ENCODE measurements around the gene ZNF165. TPM values are rescaled to one million over a fixed set of nuclear protein-coding genes. Genes with fewer than 3 reads are reported as not detected.

ZNF165 gene
- total RNA-seq, 2 experiments from 2014 or later, result 0.61 to 0.70 TPM

- no peak for DNase-seq
- H3K36me3 Mint-ChIP-seq, result peaks cover 49% of the 10 kb centered on the region
- H3K27me3 Mint-ChIP-seq, result no peaks in the 10 kb centered on the region
- peak overlapping the region; percentile 93 for H3K27ac Mint-ChIP-seq
- peaks cover 58% of the 10 kb centered on the region for H3K4me1 Mint-ChIP-seq
- peak overlapping the region; percentile 87 for H3K4me3 Mint-ChIP-seq
- CTCF ChIA-PET, result interaction anchor here (0.6 to 2.1 kb wide), 5 partner anchors 11 to 231 kb away, joined by 3 to 7 read pairs (median 6); partner anchors contain the start of gene ZKSCAN8
- no peaks in the 10 kb centered on the region for H3K9me3 Mint-ChIP-seq (ENCODE audit: low read depth)
- ATAC-seq, result no peak
Observed at GRCh38 chr6:28125401-28125800, 45.0 kb downstream of the ZNF165 start.

- H3K36me3 Mint-ChIP-seq, result peaks cover 40% of the 10 kb centered on the region
- H3K9me3 Mint-ChIP-seq (ENCODE audit: low read depth), result no peaks in the 10 kb centered on the region
- H3K27ac Mint-ChIP-seq, result peak overlapping the region; percentile 42
- H3K4me1 Mint-ChIP-seq, result peaks cover 63% of the 10 kb centered on the region
- no peak overlapping the region for H3K4me3 Mint-ChIP-seq
- CTCF ChIA-PET, result interaction anchor here (0.9 to 1.5 kb wide), 2 partner anchors 93 to 222 kb away, joined by 3 to 4 read pairs; no protein-coding TSS in a partner anchor
- no peaks in the 10 kb centered on the region for H3K27me3 Mint-ChIP-seq
- DNase-seq (peak; percentile 51), ATAC-seq (no peak)
Observed at GRCh38 chr6:28134015-28134414, 53.6 kb downstream of the ZNF165 start.

- DNase-seq, result no peak
- Mint-ChIP-seq H3K36me3 (peaks cover 33% of the 10 kb centered on the region), H3K9me3 (ENCODE audit: low read depth) (no peaks in the 10 kb centered on the region), H3K4me1 (peaks cover 60% of the 10 kb centered on the region), H3K27ac (no peak overlapping the region), H3K27me3 (no peaks in the 10 kb centered on the region), H3K4me3 (no peak overlapping the region)
- no peak for ATAC-seq
- CTCF ChIA-PET, result interaction anchor here (0.9 to 1.5 kb wide), 2 partner anchors 92 to 221 kb away, joined by 3 to 4 read pairs; no protein-coding TSS in a partner anchor
Observed at GRCh38 chr6:28134716-28135115, 54.3 kb downstream of the ZNF165 start.

- H3K27ac Mint-ChIP-seq, result peak overlapping the region; percentile 94
- H3K4me3 Mint-ChIP-seq, result peak overlapping the region; percentile 91
- peaks cover 61% of the 10 kb centered on the region for H3K4me1 Mint-ChIP-seq
- H3K36me3 Mint-ChIP-seq, result peaks cover 26% of the 10 kb centered on the region
- ATAC-seq, result no peak
- no peaks in the 10 kb centered on the region for H3K27me3 Mint-ChIP-seq
- no peaks in the 10 kb centered on the region for H3K9me3 Mint-ChIP-seq (ENCODE audit: low read depth)
- CTCF ChIA-PET, result interaction anchor here (1.3 kb wide), 1 partner anchor 215 kb away, joined by 4 read pairs; the partner anchor contains the start of gene ZKSCAN3
- DNase-seq, result no peak
Observed at GRCh38 chr6:28135393-28135792, 55.0 kb downstream of the ZNF165 start.

GRCh38 chr6:28136585-28137504, 56.5 kb downstream of the ZNF165 start:
- CTCF ChIA-PET, result interaction anchor here (0.6 to 2.4 kb wide), 7 partner anchors 11 to 219 kb away, joined by 3 to 10 read pairs (median 3); partner anchors contain the start of genes ZKSCAN3, ZSCAN16 and ZSCAN26
- peak overlapping the region; percentile 91 for H3K4me3 Mint-ChIP-seq
- H3K36me3 Mint-ChIP-seq, result peaks cover 19% of the 10 kb centered on the region
- H3K9me3 Mint-ChIP-seq (ENCODE audit: low read depth), result no peaks in the 10 kb centered on the region
- ATAC-seq (peak; percentile 67), DNase-seq (peak; percentile 87)
- peak overlapping the region; percentile 94 for H3K27ac Mint-ChIP-seq
- H3K27me3 Mint-ChIP-seq, result no peaks in the 10 kb centered on the region
- peaks cover 67% of the 10 kb centered on the region for H3K4me1 Mint-ChIP-seq

GRCh38 chr6:28137505-28137981, 57.2 kb downstream of the ZNF165 start:
- no peaks in the 10 kb centered on the region for H3K9me3 Mint-ChIP-seq (ENCODE audit: low read depth)
- H3K4me1 Mint-ChIP-seq, result peaks cover 64% of the 10 kb centered on the region

More at GRCh38 chr6:28137505-28137981, 57.2 kb downstream of the ZNF165 start:
- ATAC-seq (peak; percentile 5), DNase-seq (no peak)
- CTCF ChIA-PET, result interaction anchor here (1.0 to 2.4 kb wide), 2 partner anchors 13 to 218 kb away, joined by 3 to 10 read pairs; partner anchors contain the start of gene ZSCAN16
- peak overlapping the region; percentile 94 for H3K27ac Mint-ChIP-seq
- no peaks in the 10 kb centered on the region for H3K27me3 Mint-ChIP-seq
- H3K4me3 Mint-ChIP-seq, result peak overlapping the region; percentile 91
- peaks cover 19% of the 10 kb centered on the region for H3K36me3 Mint-ChIP-seq

Other genes with a start within 250 kb of the ZNF165 start
- not detected for gene OR2B2, start 168.2 kb upstream of the ZNF165 start, total RNA-seq
- gene OR2B6, start 123.3 kb upstream of the ZNF165 start, total RNA-seq, result under 1 TPM in 1 of 2 experiments, not detected in 1; 0.23 TPM
- gene ZSCAN16, start 44.0 kb downstream of the ZNF165 start, total RNA-seq, result 1 to 10 TPM; 4.6 to 7.5 TPM
- gene ZKSCAN8, start 61.3 kb downstream of the ZNF165 start, total RNA-seq, result 10 to 100 TPM; 21.4 to 21.8 TPM
- gene ZSCAN9, start 144.7 kb downstream of the ZNF165 start, total RNA-seq, result 10 to 100 TPM in 1 of 2 experiments, 1 to 10 TPM in 1; 7.0 to 11.6 TPM
- gene ZKSCAN4, start 171.7 kb downstream of the ZNF165 start, total RNA-seq, result 1 to 10 TPM; 5.7 to 6.1 TPM
- under 1 TPM in 1 of 2 experiments, not detected in 1; 0.26 TPM for gene NKAPL, start 178.7 kb downstream of the ZNF165 start, total RNA-seq
- gene ZSCAN26, start 186.6 kb downstream of the ZNF165 start, total RNA-seq, result 10 to 100 TPM in 1 of 2 experiments, 1 to 10 TPM in 1; 7.8 to 11.7 TPM
- 1 to 10 TPM; 3.9 to 4.2 TPM for gene PGBD1, start 201.0 kb downstream of the ZNF165 start, total RNA-seq

Data from activated CD8-positive, alpha-beta memory T cell treated with anti-CD3 and anti-CD28 coated beads, Interleukin-2, amount 10 ng/mL, durations not matched to agents 7 days and 5 days (primary cell).